DMS 273 treated with DMSO at 0.1 percent for 48 hours (cell line): ENCODE data around the gene TRAPPC10.
A peak's percentile ranks its signal among the peaks of the same experiment; 100 is the strongest.

ENCODE experiments used
- DNase-seq: peaks from one replicate; lab custom pipeline; 2025; lab: John Stamatoyannopoulos, UW

Gene TRAPPC10, protein sequence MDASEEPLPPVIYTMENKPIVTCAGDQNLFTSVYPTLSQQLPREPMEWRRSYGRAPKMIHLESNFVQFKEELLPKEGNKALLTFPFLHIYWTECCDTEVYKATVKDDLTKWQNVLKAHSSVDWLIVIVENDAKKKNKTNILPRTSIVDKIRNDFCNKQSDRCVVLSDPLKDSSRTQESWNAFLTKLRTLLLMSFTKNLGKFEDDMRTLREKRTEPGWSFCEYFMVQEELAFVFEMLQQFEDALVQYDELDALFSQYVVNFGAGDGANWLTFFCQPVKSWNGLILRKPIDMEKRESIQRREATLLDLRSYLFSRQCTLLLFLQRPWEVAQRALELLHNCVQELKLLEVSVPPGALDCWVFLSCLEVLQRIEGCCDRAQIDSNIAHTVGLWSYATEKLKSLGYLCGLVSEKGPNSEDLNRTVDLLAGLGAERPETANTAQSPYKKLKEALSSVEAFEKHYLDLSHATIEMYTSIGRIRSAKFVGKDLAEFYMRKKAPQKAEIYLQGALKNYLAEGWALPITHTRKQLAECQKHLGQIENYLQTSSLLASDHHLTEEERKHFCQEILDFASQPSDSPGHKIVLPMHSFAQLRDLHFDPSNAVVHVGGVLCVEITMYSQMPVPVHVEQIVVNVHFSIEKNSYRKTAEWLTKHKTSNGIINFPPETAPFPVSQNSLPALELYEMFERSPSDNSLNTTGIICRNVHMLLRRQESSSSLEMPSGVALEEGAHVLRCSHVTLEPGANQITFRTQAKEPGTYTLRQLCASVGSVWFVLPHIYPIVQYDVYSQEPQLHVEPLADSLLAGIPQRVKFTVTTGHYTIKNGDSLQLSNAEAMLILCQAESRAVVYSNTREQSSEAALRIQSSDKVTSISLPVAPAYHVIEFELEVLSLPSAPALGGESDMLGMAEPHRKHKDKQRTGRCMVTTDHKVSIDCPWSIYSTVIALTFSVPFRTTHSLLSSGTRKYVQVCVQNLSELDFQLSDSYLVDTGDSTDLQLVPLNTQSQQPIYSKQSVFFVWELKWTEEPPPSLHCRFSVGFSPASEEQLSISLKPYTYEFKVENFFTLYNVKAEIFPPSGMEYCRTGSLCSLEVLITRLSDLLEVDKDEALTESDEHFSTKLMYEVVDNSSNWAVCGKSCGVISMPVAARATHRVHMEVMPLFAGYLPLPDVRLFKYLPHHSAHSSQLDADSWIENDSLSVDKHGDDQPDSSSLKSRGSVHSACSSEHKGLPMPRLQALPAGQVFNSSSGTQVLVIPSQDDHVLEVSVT

DNA sequence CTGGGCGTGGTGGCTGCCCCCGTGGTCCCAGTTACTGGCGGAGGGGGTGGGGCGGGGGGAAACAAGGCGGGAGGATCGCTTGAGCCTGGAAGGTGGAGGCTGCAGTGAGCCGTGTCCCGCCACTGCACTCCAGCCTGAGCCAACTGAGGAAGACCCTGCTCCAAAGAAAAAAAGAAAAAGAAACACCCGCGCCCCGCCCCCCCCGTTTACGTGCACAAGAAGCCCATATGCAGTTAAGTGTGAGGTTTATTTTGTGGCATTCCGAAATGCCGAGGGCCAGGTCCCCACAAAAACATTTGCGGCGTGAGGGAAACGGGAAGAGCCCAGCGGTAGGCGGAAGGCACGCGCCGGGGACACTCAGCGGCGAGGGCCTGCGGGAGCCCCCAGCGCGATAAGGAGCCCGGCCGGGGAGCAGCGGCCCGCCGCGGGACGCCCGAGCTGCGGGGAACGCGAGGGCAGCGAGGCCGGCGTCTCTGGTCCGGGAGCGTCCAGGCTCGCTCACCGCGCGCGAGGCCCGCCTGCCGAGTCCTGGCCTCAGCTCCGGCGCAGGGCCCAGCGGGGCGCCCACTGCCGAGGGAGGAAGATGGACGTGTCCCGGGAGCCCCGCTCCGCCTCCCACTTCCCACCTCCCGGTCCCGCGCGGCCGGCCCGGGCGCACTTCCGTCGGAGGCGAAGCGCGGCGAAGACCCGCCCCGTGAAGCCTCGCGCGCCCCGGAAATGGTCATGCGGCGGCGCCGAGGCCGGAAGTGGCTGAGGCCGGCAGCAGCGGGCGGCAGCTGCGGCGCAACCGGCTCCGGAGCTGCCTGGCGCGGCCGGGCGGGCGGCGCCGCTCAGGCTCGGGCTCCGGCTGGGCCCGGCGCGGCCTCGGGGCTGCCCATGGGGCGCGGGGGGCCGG lies at the start of gene TRAPPC10:
TSS of gene TRAPPC10 (plus strand) at position 731 of the 895 bp plus-strand sequence. CDS start 185 bp downstream, outside the sequence.
- peak; percentile 32 for DNase-seq

DNA sequence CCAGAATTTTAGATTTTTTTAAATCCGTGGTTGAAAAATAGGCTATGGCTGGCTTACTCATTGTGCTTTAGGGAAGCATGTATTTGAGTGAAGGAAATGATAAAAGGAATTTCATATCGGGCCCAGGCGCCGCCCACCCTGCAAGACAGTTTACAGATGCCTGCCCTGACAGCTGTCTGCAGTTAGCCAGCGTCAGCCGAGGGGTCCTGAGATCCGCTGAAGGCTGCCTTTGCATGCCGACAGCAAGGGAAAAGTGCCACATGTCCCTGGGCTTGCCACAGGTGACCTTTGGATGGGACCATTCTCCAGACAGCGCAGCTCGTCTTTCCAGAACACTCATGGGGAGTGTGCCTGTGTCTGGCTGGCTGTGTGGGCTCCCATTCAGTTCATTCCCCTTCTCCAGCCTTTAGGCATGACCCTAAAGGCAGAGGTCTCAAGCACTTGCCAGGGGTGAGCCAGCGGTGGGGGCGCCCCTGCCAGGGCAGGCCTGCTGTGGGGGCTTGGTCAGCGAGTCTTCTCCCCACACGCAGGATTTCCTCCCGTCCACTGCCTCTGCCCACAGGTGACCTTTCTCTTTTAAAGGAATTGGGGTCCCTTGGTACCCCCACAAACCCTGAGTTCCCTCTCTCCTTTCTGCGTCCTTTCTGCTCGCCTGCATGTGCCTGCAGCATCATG lies 46.1 kb upstream of the TRAPPC10 start:
- DNase-seq: no peak

DNA sequence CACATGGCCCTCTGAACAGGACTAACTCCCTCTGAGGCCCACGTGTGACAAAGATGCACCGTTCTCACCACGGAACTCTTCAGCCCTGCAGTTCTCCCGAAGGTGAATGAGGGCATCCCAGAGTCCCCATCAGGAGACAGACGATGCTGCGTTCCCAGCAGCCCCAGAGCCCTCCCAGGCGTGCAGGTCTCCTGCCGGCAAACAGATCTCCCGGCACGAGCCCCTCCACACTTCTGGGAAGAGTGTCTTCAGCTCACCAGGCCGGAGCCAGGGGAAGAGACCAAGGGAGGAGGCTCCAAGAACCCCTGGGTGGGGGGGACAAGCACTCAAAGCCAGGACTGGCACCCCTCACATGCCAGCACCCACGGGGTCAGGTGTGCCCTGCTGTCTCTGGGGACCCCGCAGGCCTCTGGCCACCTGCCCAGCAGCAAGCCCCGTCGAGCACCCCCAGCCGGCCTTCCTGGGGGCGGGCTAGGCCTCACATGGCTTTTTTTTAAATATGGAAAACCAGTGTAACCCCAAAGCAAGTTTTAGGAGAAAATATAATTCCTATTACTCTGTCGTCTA lies 45.1 kb upstream of the TRAPPC10 start:
- no peak for DNase-seq

DNA sequence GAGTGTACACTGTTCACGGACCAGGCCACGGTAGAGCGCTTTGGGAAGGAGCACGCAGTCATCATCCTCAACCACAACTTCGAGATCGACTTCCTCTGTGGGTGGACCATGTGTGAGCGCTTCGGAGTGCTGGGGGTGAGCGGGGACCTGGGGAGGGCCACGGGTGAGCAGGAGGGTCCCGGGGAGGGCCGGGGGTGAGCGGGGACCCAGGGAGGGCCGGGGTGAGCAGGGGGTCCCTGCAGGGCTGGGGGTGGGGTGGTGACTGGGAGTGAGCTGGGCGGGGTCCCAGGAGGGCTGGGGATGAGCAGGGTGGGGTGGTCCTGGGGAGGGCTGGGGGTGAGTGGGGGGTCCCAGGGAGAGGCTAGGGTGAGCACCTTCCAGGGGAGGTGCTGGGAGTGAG lies 44.1 kb upstream of the TRAPPC10 start:
- DNase-seq: no peak

DNA sequence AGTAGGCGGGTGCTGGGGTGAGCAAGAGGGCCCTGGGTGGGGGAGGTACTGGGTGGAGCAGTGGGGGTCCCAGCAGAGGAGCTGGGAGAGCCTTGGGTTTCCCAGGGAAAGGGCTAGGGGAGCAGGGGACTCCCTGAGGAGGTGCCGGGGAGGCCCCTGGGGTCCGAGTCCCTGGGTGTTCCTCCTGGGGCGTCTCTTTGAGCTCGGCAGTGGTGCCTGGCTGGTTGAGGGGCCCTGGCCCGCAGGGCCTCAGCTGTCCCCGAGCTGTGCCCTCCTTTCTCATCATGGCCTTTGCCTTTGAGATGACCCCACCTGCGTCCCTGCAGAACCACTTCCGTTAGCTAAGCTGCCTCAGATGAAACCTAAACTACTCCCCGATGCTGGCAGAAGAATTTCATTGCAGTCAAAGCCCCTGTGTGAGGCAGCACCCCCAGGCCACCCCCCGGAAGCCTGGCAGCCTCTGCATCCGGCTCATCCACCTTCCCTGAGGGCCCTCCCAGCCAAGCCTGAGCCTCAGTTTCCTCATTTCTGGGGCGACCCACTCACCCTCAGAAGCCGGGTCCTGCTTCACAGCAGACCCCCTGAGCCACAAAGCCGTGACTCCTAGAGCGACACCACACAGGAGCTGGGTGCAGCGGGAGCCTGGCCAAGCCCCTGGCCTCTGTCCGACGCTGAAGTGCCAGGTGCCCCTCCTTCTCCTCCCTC lies 43.5 kb upstream of the TRAPPC10 start:
- no peak for DNase-seq

DNA sequence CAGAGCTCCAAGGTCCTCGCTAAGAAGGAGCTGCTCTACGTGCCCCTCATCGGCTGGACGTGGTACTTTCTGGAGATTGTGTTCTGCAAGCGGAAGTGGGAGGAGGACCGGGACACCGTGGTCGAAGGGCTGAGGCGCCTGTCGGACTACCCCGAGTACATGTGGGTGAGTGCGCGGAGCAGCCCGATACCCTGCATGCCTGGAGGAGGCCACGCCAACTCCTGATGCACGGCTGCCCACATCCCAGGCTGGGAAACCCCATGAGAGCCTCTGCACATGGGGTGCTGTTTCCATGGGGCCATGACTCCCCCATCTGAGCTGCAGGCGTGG lies 43.0 kb upstream of the TRAPPC10 start:
- no peak for DNase-seq

DNA sequence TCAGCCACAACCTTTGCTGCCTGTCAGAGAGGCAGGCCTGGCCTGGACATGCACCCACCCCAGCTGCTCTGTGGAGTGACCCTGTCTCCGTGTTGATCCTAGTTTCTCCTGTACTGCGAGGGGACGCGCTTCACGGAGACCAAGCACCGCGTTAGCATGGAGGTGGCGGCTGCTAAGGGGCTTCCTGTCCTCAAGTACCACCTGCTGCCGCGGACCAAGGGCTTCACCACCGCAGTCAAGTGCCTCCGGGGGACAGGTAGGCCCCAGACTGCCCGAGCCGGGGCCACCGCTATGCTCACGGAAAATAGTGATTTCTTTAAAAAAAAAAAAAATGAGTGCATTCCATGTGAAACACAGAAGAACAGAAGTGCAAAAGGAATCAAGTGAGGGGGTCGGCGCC lies 41.6 kb upstream of the TRAPPC10 start:
- DNase-seq: no peak

DNA sequence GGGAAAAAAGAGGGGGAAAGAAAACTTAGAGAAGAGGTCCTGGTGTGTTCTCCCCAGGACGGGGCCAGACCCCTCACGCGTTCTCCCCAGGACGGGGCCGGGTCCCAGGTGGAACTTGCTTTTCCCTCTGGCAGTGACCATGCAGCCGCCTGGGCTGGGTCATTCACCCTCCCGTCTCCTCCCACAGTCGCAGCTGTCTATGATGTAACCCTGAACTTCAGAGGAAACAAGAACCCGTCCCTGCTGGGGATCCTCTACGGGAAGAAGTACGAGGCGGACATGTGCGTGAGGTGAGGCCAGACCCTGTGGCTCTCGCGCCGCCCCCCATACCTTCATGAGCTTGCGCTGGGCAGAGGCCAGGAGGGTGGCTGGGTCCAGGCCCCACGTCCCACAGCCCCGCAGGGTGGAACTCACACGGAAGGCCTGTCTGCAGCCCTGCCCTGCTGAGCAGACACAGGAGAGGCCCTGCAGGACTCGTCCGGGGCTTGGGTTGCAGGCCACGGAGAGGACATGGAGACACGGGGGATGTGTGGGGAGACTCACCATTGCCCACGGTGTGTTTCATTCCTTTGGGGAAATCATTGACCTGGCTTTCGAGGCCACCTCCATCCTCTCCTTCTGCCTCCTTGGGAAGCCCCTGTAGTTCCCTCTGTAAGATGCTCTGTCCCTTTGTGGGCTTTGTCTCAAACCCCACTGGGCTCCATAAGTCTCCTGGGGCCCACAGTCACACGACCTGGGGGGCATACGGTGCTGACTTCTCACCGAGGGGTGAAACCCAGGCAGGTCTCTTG lies 40.7 kb upstream of the TRAPPC10 start:
- DNase-seq: no peak

DNA sequence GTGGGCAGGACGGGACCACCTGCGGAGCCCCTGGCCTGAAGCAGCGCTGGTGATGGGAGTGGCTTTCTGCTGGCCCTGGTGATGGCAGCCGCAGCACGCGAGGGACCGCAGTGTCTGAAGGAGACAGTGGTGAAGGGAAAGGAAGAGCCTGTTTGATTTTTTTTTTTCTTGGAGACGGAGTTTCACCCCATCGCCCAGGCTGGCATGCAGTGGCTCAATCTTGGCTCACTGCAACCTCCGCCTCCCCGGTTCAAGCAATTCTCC lies 40.2 kb upstream of the TRAPPC10 start:
- no peak for DNase-seq

DNA sequence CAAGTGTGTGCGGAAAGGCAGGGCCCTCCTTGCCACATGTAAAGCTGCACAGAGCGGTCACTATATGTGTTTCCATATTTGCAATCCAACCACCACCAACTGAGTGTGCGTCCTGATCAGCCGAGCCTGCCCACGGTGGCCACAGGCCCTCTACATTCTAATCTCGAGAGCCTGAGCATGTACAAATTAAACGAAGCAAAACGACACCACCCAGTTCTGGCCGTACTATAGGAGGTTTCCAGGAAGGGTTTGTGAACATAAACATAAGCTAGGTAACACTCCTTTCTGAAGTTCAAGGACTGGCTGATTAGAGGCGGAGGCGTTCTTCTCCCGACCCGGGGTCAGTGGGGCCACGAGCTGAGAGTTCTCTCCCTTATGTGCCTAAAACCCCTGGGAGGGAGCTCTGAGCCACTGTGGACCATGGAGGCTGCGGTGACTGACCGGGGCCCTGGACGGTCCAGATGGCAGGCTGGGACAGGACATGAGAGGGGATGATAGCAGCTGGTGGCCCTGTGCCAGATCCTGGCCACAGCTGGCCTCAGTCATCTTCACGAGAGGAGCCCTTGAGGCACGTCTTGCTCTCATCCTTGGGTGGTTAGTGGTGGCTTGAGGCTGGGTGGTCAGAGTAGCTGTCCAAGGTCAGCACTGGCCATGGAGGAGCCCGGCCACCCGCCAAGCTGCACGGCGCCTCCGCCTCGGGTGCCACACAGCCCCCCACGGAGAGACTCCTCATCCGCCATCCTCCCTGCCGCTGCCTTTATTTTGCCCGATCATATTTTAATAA lies 39.1 kb upstream of the TRAPPC10 start:
- no peak for DNase-seq

DNA sequence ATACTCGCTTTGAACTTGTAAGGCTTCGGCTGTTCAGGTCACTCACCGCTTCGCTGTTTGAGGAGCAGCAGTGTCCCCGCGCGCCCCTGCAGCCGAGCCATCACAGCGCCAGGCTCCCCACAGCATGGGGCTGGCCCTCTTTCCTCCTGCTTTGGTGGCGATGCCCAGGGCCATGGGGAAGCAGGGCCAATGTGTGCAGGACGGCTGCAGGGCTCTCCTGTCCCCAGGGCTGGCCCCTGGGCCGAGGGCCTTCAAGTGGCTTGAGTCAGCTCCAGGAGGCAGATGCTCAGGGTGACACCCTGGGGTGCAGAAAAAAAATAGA lies 38.5 kb upstream of the TRAPPC10 start:
- DNase-seq: no peak

DNA sequence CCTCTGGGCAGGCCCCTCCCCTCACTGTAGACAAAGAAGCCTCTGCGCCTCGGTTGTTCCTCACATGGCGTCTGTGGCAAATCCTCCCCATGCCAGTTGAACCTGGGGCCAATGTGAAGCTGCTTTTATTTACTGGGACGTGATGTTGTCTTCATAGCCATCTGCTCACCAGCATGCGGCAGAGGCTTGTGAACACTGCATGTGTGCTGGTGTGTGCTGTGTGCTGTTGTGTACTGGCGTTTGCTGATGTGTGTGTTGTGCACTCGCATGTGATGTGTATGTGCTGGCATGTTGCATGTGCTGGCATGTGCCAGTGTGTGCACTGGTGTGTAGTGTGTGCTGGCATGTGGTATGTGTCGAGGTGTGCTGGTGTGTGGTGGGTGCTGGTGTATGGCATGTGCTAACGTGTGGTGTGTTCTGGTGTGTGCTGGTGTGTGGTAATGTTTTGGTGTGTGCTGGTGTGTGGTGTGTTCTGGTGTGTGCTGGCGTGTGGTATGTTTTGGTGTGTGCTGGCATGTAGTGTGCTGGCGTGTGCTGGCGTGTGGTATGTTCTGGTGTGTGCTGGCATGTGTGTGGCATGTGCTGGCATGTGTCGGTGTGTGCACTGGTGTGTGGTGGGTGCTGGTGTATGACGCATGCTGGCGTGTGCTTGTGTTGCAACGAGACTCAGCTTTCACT lies 37.2 kb upstream of the TRAPPC10 start:
- no peak for DNase-seq

DNA sequence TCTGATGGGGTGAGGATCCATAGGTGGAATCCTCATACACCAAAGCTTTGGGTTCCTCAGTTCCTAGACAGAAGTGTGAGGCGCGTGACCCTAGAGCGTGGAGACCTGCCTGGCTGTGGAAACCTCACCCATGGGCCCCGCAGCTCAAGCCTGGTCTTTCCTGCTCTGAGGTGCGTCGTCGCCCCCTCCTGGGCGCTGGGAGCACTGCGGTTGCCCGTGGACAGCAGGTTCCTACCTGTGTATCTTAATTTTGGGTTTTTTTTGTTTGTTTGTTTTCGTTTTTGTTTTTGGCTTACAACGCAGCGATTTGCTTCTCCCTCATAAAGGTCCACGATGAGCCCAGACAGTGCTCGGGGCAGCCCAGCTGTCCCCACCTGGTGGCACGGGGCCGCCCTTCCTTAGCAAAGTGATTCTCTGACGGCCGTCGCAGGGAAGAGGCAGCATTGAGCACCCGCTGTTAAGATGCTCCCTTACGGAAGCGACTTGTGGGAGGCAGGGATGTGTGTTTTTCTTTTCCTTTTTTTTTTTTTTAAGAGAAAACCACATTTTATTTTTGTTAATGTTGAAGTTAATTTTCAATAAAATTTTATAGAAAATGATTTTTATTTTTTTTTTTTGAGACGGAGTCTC lies 36.5 kb upstream of the TRAPPC10 start:
- no peak for DNase-seq

DNA sequence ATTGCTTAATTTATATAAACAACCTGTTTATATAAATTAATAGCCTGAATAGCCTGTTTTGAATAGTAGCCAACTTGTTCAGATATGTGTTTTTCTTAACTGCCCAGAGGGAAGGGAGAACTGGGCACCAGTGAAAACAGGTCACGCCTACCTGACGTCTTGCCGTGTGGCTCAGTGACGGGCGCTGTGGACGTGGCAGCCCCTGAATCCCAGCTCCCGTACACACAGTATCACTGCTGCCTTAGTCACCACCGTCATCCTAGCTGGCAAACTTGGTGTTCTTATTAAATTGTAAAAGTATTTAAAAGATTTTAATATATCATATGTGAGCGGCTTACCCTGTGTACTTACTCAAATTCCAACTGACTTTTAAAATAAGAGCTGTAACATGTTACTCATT lies 35.4 kb upstream of the TRAPPC10 start:
- DNase-seq: no peak

DNA sequence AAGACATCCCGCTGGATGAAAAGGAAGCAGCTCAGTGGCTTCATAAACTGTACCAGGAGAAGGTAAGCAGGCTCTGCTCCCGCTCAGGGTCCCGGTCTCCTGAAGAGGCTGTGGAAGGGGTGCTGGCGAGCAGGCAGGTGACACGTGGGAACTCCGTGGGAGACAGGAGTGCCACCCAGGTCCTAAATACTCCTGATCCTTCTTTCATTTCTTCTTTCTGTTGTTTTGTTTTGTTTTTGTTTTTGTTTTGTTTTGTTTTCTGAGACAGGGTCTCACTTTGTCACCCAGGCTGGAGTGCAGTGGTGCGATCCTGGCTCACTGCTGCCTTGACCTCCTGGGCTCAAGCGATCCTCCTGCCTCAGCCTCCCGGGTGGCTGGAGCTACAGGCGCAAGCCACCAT lies 34.0 kb upstream of the TRAPPC10 start:
- DNase-seq: no peak

DNA sequence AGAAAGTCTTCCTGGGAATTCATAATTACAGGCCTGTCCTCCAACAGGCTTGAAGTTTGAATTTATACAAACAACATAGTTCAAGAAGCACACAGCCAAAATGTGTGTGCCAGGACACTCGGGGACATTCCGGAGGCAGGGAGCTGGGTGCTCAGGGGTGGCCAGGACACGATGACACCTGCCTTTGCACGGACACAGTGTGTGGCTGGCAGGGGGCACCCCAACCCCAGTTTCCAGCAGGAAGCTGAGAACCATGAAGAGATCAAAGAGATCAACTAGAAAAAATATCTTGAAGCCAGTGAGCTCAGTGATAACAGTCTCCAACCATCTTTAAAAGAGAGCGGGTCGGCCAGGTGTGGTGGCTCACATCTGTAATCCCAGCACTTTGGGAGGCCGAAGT lies 32.5 kb upstream of the TRAPPC10 start:
- DNase-seq: no peak

DNA sequence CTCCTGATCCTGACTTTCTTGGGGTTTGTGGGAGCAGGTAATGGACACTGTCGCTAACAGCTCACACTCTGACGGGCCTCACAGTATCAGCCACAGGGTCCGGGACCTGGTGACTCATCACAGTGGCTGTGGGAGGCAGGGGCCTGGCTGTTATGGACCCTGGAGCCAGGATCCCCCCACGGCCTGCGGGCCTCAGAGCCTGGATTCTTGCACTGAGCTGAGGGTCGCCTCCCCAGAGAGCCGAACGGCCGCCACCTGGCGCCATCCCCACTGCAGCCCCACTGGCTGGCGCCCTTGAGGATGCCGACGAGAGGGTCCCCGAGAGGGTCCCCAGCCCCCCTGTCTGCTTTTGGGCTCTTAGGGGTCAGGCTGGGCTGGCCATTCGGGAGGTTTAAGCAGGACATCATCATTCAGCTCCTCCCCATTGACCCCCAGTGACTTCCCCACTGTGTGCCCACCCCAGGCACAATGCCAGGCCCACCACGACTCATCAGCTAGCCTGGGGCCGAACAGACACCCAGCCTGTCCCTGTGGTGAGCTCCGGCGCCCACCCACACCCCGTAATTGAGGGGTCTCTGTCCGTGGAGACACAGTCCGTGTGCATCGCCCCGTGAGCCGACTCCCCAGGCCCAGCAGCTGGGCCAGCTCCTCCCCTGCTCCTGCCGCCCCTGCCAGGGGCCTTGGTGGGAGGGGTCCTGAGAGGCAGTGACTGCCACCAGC lies 30.8 kb upstream of the TRAPPC10 start:
- DNase-seq: no peak
